Fibroblast of mammary gland (primary cell): ENCODE measurements around the gene MYL12A.

Experiments
- DNase-seq: peaks from one replicate; pipeline ENCODE4 v3.0.0-alpha.2; 2010; ENCODE audit warnings: low read depth
- H3K4me3 ChIP-seq: 2 replicates; pipeline ENCODE4 v1.5.1; 2011; ENCODE audit warnings: low read depth, mild to moderate bottlenecking, low read length, moderate library complexity; ENCODE audit not compliant: control insufficient read depth
- TF ChIP-seq, protein P1 (sequence below): conservative IDR thresholded peaks from 2 replicates; pipeline ENCODE4 v1.5.1; 2011; ENCODE audit warnings: low read depth, low read length, inconsistent platforms; ENCODE audit not compliant: control insufficient read depth, insufficient read depth

MYL12A gene

DNA sequence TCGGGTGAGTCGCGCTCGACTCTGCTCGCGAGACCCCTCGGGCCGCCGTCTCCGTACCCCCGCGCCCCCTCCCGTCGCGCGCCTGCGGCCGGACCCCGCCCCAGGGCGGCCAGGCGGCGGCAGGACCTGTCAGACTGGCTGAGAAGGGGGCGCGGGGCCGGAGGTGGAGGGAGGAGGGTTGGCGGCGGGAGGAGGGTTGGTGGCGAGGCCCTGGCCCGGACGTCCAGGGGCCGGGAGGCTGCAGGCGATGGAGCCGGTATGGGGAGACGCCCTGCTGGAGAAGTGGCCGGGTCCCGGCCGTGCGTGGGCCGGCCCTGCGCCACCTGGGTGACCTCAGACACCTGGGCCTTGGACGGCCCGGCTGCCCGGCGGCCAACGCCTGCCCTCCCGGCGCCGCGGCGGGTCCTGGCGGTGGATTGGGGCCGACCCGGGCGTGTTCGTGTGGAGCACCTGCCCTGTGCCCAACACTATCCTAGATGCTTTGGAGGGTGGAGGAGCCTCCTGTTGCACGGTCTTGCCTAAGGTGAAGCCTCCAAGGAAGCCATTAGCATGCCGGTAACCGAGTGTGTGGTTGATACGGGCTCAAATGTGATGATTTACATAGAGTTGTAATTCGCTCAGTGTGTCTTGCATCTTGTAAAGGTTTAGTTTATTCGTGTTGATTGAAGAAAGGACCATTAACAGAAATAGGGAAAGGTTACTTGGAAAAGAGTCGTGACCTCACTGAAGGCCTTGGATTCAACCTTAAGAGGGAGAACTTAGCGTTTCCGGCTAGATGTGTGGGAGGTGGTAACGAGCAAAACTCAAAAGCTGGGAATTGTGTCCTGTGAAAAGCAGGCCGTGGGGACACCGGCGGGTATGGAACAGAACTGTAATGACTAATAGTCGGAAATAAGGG is 14.9 kb downstream of the MYL12A start:
- TF ChIP-seq, protein P1, sequence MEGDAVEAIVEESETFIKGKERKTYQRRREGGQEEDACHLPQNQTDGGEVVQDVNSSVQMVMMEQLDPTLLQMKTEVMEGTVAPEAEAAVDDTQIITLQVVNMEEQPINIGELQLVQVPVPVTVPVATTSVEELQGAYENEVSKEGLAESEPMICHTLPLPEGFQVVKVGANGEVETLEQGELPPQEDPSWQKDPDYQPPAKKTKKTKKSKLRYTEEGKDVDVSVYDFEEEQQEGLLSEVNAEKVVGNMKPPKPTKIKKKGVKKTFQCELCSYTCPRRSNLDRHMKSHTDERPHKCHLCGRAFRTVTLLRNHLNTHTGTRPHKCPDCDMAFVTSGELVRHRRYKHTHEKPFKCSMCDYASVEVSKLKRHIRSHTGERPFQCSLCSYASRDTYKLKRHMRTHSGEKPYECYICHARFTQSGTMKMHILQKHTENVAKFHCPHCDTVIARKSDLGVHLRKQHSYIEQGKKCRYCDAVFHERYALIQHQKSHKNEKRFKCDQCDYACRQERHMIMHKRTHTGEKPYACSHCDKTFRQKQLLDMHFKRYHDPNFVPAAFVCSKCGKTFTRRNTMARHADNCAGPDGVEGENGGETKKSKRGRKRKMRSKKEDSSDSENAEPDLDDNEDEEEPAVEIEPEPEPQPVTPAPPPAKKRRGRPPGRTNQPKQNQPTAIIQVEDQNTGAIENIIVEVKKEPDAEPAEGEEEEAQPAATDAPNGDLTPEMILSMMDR: no peak
- no peak for DNase-seq
- H3K4me3 ChIP-seq: peak overlapping the region; percentile 86

DNA sequence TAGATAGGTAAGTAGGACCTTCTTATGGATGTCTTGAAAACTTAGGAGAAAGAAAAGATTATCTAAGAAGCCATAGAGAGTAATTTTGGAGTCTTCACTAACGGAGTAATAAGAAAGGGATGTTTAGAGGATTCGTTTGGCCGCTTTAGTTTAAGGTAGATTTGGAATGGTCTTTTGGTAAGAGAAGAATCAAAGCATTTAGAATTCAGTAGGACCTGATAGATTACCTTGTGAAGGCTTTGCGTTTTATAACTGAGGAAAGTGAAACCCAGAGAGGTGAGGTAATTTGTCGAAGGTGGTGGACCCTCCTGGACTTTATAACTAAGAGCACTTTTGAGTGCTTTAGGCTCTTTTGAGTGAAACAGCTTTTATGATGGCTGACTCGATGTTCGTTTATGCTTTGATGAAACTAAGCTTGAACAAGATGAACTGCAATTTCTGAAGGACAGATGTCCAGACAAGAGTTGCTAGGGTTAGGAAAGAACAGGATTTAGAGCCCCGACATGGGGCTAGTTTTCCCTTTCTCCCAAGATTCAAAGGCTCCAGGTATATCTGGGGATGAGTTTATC is 15.6 kb downstream of the MYL12A start:
- TF ChIP-seq, protein P1: no peak
- H3K4me3 ChIP-seq: peak overlapping the region; percentile 86
- DNase-seq: no peak

DNA sequence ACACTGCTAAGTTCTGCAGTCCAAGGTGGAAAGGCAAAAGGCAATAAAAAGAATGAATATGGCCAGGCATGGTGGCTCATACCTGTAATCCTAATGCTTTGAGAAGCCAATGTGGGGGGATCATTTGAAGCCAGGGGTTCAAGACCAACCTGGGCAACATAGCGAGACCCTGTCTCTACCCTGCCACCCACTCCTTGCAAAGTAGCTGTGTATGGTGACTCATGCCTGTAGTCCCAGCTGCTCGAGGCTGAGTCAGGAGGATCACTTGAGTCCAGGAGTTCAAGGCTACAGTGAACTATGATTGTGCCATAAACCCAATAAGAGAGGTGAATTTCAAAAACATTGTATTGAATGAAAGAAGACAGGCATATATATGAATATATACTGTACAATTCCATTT is 16.8 kb downstream of the MYL12A start:
- peak; percentile 44 for DNase-seq
- TF ChIP-seq, protein P1: no peak
- H3K4me3 ChIP-seq: no peak overlapping the region

DNA sequence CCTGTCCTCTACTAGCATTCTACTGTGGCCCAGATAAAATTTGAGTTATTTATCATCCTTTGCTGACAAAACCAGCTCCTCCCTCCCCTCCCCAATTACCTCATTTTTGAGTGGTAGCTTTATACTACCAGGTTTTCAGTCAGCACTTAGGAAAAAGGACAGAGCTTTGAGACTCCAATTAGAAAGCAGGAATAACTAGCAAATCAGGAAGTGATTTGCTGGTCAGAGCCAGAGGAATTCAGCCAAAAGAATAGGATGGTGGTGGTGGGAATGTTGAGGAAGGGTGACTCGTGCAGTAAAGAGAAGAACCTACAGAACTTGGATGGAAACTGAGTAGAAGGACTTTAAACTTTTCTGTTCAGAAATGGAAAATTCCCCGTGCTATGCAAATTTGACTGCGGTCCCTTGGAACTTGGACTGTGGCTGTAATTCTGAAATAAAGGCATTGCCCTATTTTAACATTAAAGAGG is 18.0 kb downstream of the MYL12A start:
- no peak overlapping the region for H3K4me3 ChIP-seq
- TF ChIP-seq, protein P1: no peak

DNA sequence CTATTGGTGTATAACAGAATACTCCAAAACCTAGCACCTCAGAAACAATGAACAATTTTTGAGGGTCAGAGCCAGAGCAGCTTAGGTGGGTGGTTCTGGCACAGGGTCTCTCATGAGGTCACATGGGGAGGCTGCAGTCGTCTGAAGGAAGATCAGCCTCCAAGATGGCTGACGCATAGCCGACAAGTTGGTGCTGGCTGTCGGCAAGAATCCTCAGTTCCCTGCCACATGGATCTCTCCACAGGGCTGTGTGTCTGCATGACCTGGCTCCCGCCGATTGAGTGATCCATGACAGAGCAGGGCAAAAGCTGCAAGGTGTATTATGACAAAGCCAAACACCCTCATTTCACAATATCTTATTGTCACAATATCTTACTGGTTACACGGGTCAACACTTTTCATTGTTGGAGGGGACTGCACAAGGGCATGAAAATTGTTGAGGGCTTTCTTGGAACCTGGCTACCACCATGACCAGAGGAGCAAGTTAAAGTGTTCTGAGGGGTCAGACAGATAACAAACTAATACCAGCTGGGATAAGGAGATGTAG is 18.5 kb downstream of the MYL12A start:
- H3K4me3 ChIP-seq: no peak overlapping the region
- TF ChIP-seq, protein P1: no peak
- DNase-seq: peak; percentile 31

More for the DNA sequence above, 18.0 kb downstream of the MYL12A start:
- DNase-seq: peak; percentile 48

DNA sequence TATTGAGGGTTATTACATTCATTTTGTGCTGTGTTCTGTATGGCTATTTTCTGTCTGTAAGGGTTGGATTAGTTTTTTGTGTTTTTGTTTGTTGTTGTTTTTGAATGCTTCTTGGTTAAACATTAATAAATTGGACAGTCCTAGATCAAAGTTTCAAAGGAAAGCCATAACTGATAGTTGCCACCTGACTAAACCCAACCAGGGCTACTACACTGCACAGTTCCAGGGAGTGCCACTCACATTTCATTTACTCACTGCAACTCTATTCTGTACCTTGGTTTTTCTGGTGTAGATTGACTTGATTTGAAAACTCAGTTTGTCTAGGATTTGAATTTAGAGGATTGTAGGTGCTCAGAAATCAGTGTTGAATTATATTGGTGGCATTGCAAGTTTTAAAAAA is 20.7 kb downstream of the MYL12A start:
- no peak overlapping the region for H3K4me3 ChIP-seq
- TF ChIP-seq, protein P1: no peak
- no peak for DNase-seq
